Erythroblast (primary cell): Measurements from ENCODE around the gene TKT.

Experiments
- GATA1 ChIP-seq: IDR thresholded peaks from 2 replicates; pipeline ENCODE4 v1.6.1; 2011; ENCODE audit warnings: low read depth, mild to moderate bottlenecking, control low read depth, low read length, moderate library complexity
- POLR2A ChIP-seq: IDR thresholded peaks from 2 replicates; pipeline ENCODE4 v1.6.1; 2011; ENCODE audit warnings: mild to moderate bottlenecking, low read length

DNA sequence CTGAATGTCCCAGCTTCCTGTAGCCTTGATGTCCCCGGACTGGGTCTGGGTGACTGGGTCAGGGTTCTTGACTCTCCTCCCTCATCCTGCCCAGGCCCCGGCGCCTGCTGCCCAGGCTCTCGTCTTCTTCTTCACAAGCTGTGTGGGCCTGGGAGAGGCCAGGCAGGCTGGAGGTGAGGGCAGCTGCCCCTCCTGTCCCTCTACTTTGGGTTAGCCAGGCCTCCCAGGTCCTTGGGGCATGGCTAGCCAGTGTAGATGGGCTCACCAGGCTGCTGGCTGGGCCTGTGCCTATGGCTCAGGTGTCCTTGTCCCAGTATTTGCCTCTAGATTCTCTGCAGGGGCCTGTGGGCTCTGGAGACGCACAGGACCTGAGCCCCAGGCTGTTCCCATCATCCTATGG is 31.8 kb downstream of the TKT start:
- no peak for TF ChIP-seq POLR2A
- TF ChIP-seq GATA1, result no peak
